Mucosa of rectum (tissue), 2 donors: ENCODE data around the gene DMKN.

Experiments used
- H3K27ac ChIP-seq, 2 donors: one replicate each; pipeline ENCODE4 v1.7.0; 2013; ENCODE audit warnings: inconsistent platforms in 2 of 2, low read depth in 2 of 2, low read length in 2 of 2
- H3K27me3 ChIP-seq, 2 donors: one replicate each; pipeline ENCODE4 v1.7.0; 2013; ENCODE audit warnings: low read length in 2 of 2; ENCODE audit not compliant: control insufficient read depth in 2 of 2, insufficient read depth in 2 of 2
- H3K36me3 ChIP-seq, 2 donors: one replicate each; pipeline ENCODE4 v1.7.0; 2013; ENCODE audit warnings: low read length in 2 of 2; ENCODE audit not compliant: control insufficient read depth in 2 of 2, insufficient read depth in 2 of 2
- H3K4me1 ChIP-seq, 2 donors: one replicate each; pipeline ENCODE4 v1.7.0; 2013; ENCODE audit warnings: low read length in 2 of 2, mild to moderate bottlenecking in 1 of 2; ENCODE audit not compliant: control insufficient read depth in 2 of 2, insufficient read depth in 2 of 2
- H3K4me3 ChIP-seq, 2 donors: one replicate each; pipeline ENCODE4 v1.7.0; 2013; ENCODE audit warnings: low read length in 2 of 2
- H3K9ac ChIP-seq, 2 donors: one replicate each; pipeline ENCODE4 v1.7.0; 2013; ENCODE audit warnings: low read length in 2 of 2, low read depth in 1 of 2, mild to moderate bottlenecking in 1 of 2
- H3K9me3 ChIP-seq, 2 donors: one replicate each; pipeline ENCODE4 v1.7.0; 2013; ENCODE audit warnings: low read length in 2 of 2; ENCODE audit not compliant: control insufficient read depth in 2 of 2
- donor health status: healthy.
- donor health status: Normal muscosa, but diverticular disease.

DMKN gene

GRCh38 chr19:35525873-35526272, 12.4 kb upstream of the DMKN start:
- H3K4me3 ChIP-seq: no peak overlapping the region
- H3K27me3 ChIP-seq: peaks cover 0 to 9% of the 10 kb centered on the region in 2 donors

GRCh38 chr19:35524181-35524837, 10.9 kb upstream of the DMKN start:
- Histone ChIP-seq H3K36me3 (no peaks in the 10 kb centered on the region), H3K9me3 (no peaks in the 10 kb centered on the region), H3K27ac (no peak overlapping the region), H3K4me3 (no peak overlapping the region), H3K4me1 (peaks cover 0 to 3% of the 10 kb centered on the region in 2 donors), H3K9ac (no peak overlapping the region), H3K27me3 (peaks cover 0 to 5% of the 10 kb centered on the region in 2 donors)

More at GRCh38 chr19:35525873-35526272, 12.4 kb upstream of the DMKN start:
- Histone ChIP-seq H3K9me3 (no peaks in the 10 kb centered on the region), H3K36me3 (no peaks in the 10 kb centered on the region), H3K27ac (no peak overlapping the region), H3K4me1 (peaks cover 0 to 3% of the 10 kb centered on the region in 2 donors), H3K9ac (no peak overlapping the region)

- Histone ChIP-seq H3K9ac (no peak overlapping the region), H3K27me3 (no peaks in the 10 kb centered on the region)
Measured at GRCh38 chr19:35522745-35523327, 9.4 kb upstream of the DMKN start.

GRCh38 chr19:35521124-35521743, 7.8 kb upstream of the DMKN start:
- H3K9me3 ChIP-seq: no peaks in the 10 kb centered on the region
- peaks cover 0 to 3% of the 10 kb centered on the region in 2 donors for H3K4me1 ChIP-seq
- H3K4me3 ChIP-seq: no peak overlapping the region
- H3K27ac ChIP-seq: no peak overlapping the region
- H3K9ac ChIP-seq: no peak overlapping the region
- H3K27me3 ChIP-seq: no peaks in the 10 kb centered on the region
- H3K36me3 ChIP-seq: no peaks in the 10 kb centered on the region

More at GRCh38 chr19:35522745-35523327, 9.4 kb upstream of the DMKN start:
- Histone ChIP-seq H3K36me3 (no peaks in the 10 kb centered on the region), H3K4me3 (no peak overlapping the region), H3K4me1 (peaks cover 0 to 3% of the 10 kb centered on the region in 2 donors), H3K27ac (no peak overlapping the region), H3K9me3 (no peaks in the 10 kb centered on the region)

- Histone ChIP-seq H3K4me1 (peaks cover 0 to 3% of the 10 kb centered on the region in 2 donors), H3K9ac (no peak overlapping the region), H3K36me3 (no peaks in the 10 kb centered on the region), H3K27ac (no peak overlapping the region), H3K9me3 (no peaks in the 10 kb centered on the region), H3K27me3 (peaks cover 0 to 1% of the 10 kb centered on the region in 2 donors), H3K4me3 (no peak overlapping the region)
Measured at GRCh38 chr19:35519291-35519690, 5.8 kb upstream of the DMKN start.

- H3K4me3 ChIP-seq: no peak overlapping the region
- no peak overlapping the region for H3K9ac ChIP-seq
- no peaks in the 10 kb centered on the region for H3K9me3 ChIP-seq
- peaks cover 0 to 3% of the 10 kb centered on the region in 2 donors for H3K4me1 ChIP-seq
- H3K36me3 ChIP-seq: no peaks in the 10 kb centered on the region
- no peak overlapping the region for H3K27ac ChIP-seq
- peaks cover 2 to 3% of the 10 kb centered on the region in 2 donors for H3K27me3 ChIP-seq
Measured at GRCh38 chr19:35518313-35518712, 4.9 kb upstream of the DMKN start.

GRCh38 chr19:35517342-35517741, 3.9 kb upstream of the DMKN start:
- H3K9ac ChIP-seq: no peak overlapping the region
- H3K4me3 ChIP-seq: no peak overlapping the region
- no peaks in the 10 kb centered on the region for H3K36me3 ChIP-seq
- H3K4me1 ChIP-seq: no peaks in the 10 kb centered on the region
- peaks cover 2 to 3% of the 10 kb centered on the region in 2 donors for H3K27me3 ChIP-seq
- H3K9me3 ChIP-seq: no peaks in the 10 kb centered on the region
- H3K27ac ChIP-seq: no peak overlapping the region

GRCh38 chr19:35516310-35516709, 2.9 kb upstream of the DMKN start:
- H3K9me3 ChIP-seq: no peaks in the 10 kb centered on the region
- no peak overlapping the region for H3K27ac ChIP-seq

GRCh38 chr19:35514282-35514809, 897 bp upstream of the DMKN start:
- H3K4me3 ChIP-seq: no peak overlapping the region
- no peaks in the 10 kb centered on the region for H3K9me3 ChIP-seq
- H3K4me1 ChIP-seq: peaks cover 0 to 8% of the 10 kb centered on the region in 2 donors
- H3K36me3 ChIP-seq: no peaks in the 10 kb centered on the region
- H3K27ac ChIP-seq: no peak overlapping the region
- H3K9ac ChIP-seq: no peak overlapping the region
- H3K27me3 ChIP-seq: peaks cover 3 to 5% of the 10 kb centered on the region in 2 donors

More at GRCh38 chr19:35516310-35516709, 2.9 kb upstream of the DMKN start:
- Histone ChIP-seq H3K36me3 (no peaks in the 10 kb centered on the region), H3K4me1 (no peaks in the 10 kb centered on the region), H3K4me3 (no peak overlapping the region), H3K27me3 (peaks cover 2 to 3% of the 10 kb centered on the region in 2 donors), H3K9ac (no peak overlapping the region)
